H1 (cell line): Measurements from ENCODE around the gene LIMK1. TPM values are rescaled to one million over a fixed set of nuclear protein-coding genes. Genes with fewer than 3 reads are reported as not detected.

Experiments
- BRCA1 ChIP-seq: IDR thresholded peaks from 2 replicates; pipeline ENCODE4 v1.6.1; 2012; ENCODE audit warnings: low read depth, low read length, improper control_type of control experiment
- CBX8 ChIP-seq: fragments of 300-800, 300-1000 bp; sonication (generic); IDR thresholded peaks from 2 replicates; pipeline ENCODE4 v1.7.1; 2016; ENCODE audit warnings: low read depth, low read length, borderline replicate concordance
- CHD7 ChIP-seq: fragments of 300-600 bp; sonication (generic); IDR thresholded peaks from 2 replicates; pipeline ENCODE4 v1.7.1; 2012; ENCODE audit warnings: low read length, moderate library complexity, mild to moderate bottlenecking, inconsistent platforms; ENCODE audit not compliant: insufficient replicate concordance
- KDM4A ChIP-seq: IDR thresholded peaks from one replicate; pipeline ENCODE4 v1.7.1; 2012; ENCODE audit warnings: low read depth, mild to moderate bottlenecking, moderate library complexity, low read length, inconsistent platforms; ENCODE audit not compliant: severe bottlenecking
- NRF1 ChIP-seq: IDR thresholded peaks from 2 replicates; pipeline ENCODE4 v1.6.1; 2011; ENCODE audit warnings: mild to moderate bottlenecking, low read depth, low read length, improper control_type of control experiment
- POU5F1 ChIP-seq: IDR thresholded peaks from 2 replicates; pipeline ENCODE4 v1.6.1; 2011; ENCODE audit warnings: low read depth, mild to moderate bottlenecking, low read length, moderate library complexity
- RFX5 ChIP-seq: IDR thresholded peaks from 2 replicates; pipeline ENCODE4 v1.6.1; 2011; ENCODE audit warnings: low read depth, low read length, improper control_type of control experiment, borderline replicate concordance
- SIN3A ChIP-seq, 2 experiments: IDR thresholded peaks in 1 of 2; conservative IDR thresholded peaks in 1 of 2; 2 replicates each; pipeline ENCODE4 v1.6.1; 2011 to 2012; ENCODE audit warnings: low read length in 2 of 2, improper control_type of control experiment in 1 of 2, low read depth in 1 of 2, mild to moderate bottlenecking in 1 of 2
- SRF ChIP-seq: IDR thresholded peaks from 2 replicates; pipeline ENCODE4 v1.6.1; 2011; ENCODE audit warnings: mild to moderate bottlenecking, low read depth, low read length, moderate library complexity
- ZNF274 ChIP-seq: IDR thresholded peaks from 2 replicates; pipeline ENCODE4 v1.7.0; 2012; ENCODE audit warnings: low read length, borderline replicate concordance; ENCODE audit errors: extremely low read depth
- polyA plus RNA-seq, 7 experiments: library from polyadenylated mRNA; depleted of rRNA in 3 of 7; stranded (reverse) in 5 of 7; unstranded in 2 of 7; fragments of >200 nt in 5 of 7; fragments of 200-250 nt in 2 of 7; gene quantifications; 1 replicate in 5 of 7; 2 replicates in 1 of 7; 4 replicates in 1 of 7; pipeline versions ENCODE4 v1.2.1 to v1.2.3, GENCODE V29; 2011 to 2013; ENCODE audit warnings: missing spikeins in 2 of 7, mixed read lengths in 2 of 7
- total RNA-seq: library from RNA; stranded (reverse); fragmentation: NEBNext Ultra II Directional; extraction: Animal tissue kit (Norgen Biotek cat#: 25700); gene quantifications from 2 replicates; pipeline ENCODE4 v1.2.1, GENCODE V29; 2021

The LIMK1 gene
- total and polyA plus RNA-seq, 2 of the 8 experiments (the other 6 are each of a cell fraction or from before 2014, with no cell fraction given): 93.5 to 108 TPM

- peak in 1 of 2 experiments; percentile 39; a peak in 1 of 4 replicates for TF ChIP-seq SIN3A (conservative IDR thresholded peaks at IDR 0.05 in 1 of 2, IDR thresholded peaks at IDR 0.05 in 1 of 2; ENCODE audit: low read depth in 1 of 2, low read length in 2 of 2)
- TF ChIP-seq POU5F1: no peak
- TF ChIP-seq CBX8: no peak
- TF ChIP-seq ZNF274: no peak
- no peak for TF ChIP-seq BRCA1
- no peak for TF ChIP-seq RFX5
- TF ChIP-seq CHD7: no peak
- no peak for TF ChIP-seq NRF1
- no peak for TF ChIP-seq SRF
- peak; percentile 35 for TF ChIP-seq KDM4A
Measured at GRCh38 chr7:74083928-74084721, 521 bp downstream of the LIMK1 start (continued).
